Measurements from ENCODE around the gene KRTAP10-7.
"Not testable (repeated sequence)": the region's sequence is repeated elsewhere in the genome, so short reads cannot be mapped to it uniquely, and the experiment has no call there.

The KRTAP10-7 gene

DNA sequence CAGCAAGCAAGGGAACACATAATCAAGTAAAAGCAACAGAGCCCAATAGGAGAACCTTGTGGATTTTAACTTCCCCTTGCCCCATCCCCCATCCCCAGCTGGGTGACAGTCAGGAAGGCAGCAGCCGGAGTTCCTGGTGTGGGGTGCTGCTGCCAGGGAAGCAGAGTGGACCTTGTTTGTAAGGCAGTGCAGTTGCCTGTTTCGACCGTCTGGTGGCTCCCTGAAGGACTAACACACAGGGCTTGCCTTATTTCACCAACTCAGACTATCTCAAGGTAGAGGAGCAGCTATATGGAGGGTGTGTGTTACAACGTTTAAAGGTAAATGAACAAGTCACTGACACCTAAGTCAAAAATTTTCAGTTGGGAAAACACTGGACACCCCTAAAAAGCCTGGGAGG is 18.1 kb downstream of the KRTAP10-7 start:
- DNase-seq (ENCODE audit: low spot score): no peak

GRCh38 chr21:44618909-44619308 is 18.5 kb downstream of the KRTAP10-7 start:
- no peak for DNase-seq (ENCODE audit: low spot score)
- TF ChIP-seq CTCF (IDR thresholded peaks at IDR 0.05; ENCODE audit: extremely low read depth, missing control alignments): no peak

More for the DNA sequence above, 18.1 kb downstream of the KRTAP10-7 start:
- peak; percentile 3 for TF ChIP-seq CTCF (IDR thresholded peaks at IDR 0.05; ENCODE audit: extremely low read depth, missing control alignments)

GRCh38 chr21:44619886-44620285 is 19.5 kb downstream of the KRTAP10-7 start:
- DNase-seq (ENCODE audit: low spot score): no peak
- no peak for TF ChIP-seq CTCF (IDR thresholded peaks at IDR 0.05; ENCODE audit: extremely low read depth, missing control alignments)

- no peak for DNase-seq (ENCODE audit: low spot score)
- TF ChIP-seq CTCF (IDR thresholded peaks at IDR 0.05; ENCODE audit: extremely low read depth, missing control alignments): no peak
Observed at GRCh38 chr21:44623575-44623974, 23.2 kb downstream of the KRTAP10-7 start.

DNA sequence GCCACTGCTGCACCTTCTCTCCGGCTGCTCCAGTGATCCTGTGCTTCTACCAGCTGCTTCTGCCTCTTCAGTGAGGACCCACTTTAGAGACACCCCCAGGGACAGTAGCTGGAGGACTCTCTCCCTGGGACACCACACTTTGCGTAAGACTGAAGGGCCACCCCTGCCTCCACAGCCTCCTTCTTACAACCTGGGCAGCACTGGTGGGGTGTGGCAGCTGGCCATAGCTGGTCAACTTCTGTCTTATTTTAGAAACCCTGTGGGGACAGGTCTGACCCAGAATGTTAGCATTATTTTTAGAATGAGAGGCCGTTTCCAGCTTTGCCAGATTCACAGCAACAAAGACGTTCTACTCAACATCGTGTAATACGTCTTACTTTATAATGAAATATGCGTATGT is 25.4 kb downstream of the KRTAP10-7 start:
- no peak for TF ChIP-seq CTCF (IDR thresholded peaks at IDR 0.05; ENCODE audit: extremely low read depth, missing control alignments)
- no peak for DNase-seq (ENCODE audit: low spot score)

DNA sequence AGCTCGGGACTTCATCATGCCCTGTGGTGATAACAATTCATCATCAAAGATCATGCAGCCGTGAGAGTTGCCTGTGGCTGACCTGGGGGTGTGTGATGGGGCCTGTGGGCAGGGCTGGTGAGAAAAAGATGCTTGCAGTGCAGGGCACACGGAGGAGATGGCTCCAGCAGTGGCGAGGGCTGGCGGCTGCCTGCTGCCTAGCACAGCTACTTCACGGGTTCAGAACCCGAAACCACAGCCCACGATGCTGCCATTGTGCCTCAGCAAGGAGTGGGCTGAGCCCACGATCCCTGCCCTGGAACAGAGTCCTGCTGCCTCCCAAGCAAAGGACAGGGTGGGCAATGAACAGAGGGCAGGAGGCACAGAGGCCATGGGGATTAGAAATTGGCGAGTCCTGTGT is 25.9 kb downstream of the KRTAP10-7 start:
- no peak for DNase-seq (ENCODE audit: low spot score)
- TF ChIP-seq CTCF (IDR thresholded peaks at IDR 0.05; ENCODE audit: extremely low read depth, missing control alignments): no peak

DNA sequence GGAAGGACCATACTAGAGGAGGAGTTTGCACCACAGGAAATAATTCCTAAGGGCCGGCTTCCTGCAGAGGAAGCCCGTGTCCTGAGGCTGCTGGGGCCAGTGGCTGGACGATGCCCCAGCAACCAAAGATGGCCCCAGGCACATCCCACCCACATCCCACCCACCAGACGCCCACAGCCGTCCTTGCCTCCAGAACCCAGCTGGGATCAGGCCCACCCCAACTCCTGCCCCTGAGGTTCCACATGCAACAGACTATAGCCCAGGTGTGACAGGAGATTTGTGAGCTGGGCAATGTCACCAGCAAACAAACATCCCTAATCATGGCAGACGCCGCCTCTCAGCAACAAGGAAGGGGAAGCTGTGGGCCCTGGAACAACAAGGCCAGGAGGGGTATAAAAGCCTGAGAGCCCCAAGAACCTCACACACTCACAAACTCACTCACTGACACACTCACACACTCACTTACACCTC is 26.3 kb downstream of the KRTAP10-7 start, which contains the start of gene KRTAP10-9:
Gene KRTAP10-9 (plus strand): TSS at position 421 of the 471 bp plus-strand sequence. CDS start 79 bp downstream, outside the sequence.
- no peak for DNase-seq (ENCODE audit: low spot score)
- no peak for TF ChIP-seq CTCF (IDR thresholded peaks at IDR 0.05; ENCODE audit: extremely low read depth, missing control alignments)

DNA sequence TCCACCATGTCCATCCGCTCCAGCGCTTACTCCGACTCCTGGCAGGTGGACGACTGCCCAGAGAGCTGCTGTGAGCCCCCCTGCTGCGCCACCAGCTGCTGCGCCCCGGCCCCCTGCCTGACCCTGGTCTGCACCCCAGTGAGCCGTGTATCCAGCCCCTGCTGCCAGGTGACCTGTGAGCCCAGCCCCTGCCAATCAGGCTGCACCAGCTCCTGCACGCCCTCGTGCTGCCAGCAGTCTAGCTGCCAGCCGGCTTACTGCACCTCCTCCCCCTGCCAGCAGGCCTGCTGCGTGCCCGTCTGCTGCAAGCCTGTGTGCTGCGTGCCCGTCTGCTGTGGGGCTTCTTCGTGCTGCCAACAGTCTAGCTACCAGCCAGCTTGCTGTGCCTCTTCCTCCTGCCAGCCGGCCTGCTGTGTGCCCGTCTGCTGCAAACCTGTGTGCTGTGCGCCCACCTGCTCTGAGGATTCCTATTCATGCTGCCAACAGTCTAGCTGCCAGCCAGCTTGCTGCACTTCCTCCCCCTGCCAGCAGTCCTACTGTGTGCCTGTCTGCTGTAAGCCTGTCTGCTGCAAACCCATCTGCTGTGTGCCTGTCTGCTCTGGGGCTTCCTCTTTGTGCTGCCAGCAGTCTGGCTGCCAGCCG is 26.9 kb downstream of the KRTAP10-7 start:
- not testable (repeated sequence) for DNase-seq (ENCODE audit: low spot score)

DNA sequence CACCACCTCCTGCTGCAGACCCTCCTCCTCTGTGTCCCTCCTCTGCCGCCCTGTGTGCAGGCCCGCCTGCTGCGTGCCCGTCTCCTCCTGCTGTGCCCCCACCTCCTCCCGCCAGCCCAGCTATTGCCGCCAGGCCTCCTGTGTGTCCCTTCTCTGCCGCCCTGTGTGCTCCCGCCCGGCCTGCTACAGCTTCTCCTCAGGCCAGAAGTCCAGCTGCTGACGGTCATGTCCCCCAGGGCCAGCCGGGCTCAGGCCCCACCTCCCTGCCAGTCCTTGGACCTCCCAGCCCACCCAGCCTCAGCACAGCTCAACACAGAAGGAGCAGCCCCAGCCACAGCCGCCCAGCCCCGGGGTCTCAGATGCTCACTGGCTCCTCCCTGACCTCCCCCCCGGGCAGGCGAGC is 27.4 kb downstream of the KRTAP10-7 start:
- not testable (repeated sequence) for DNase-seq (ENCODE audit: low spot score)
